T-helper 1 cell (primary cell): Measurements from ENCODE around the gene SLC27A5.
A peak's percentile ranks its signal among the peaks of the same experiment; 100 is the strongest.
"Not testable (repeated sequence)": the region's sequence is repeated elsewhere in the genome, so short reads cannot be mapped to it uniquely, and the experiment has no call there.

Experiments used
- DNase-seq, 5 donors: peaks; one replicate each; pipeline ENCODE4 v3.0.0-alpha.2; 2012 to 2020

Gene SLC27A5

GRCh38 chr19:58492265-58492664 lies 19.5 kb downstream of the SLC27A5 start:
- no peak for DNase-seq

GRCh38 chr19:58491393-58491792 lies 20.4 kb downstream of the SLC27A5 start:
- DNase-seq, result no peak

DNA sequence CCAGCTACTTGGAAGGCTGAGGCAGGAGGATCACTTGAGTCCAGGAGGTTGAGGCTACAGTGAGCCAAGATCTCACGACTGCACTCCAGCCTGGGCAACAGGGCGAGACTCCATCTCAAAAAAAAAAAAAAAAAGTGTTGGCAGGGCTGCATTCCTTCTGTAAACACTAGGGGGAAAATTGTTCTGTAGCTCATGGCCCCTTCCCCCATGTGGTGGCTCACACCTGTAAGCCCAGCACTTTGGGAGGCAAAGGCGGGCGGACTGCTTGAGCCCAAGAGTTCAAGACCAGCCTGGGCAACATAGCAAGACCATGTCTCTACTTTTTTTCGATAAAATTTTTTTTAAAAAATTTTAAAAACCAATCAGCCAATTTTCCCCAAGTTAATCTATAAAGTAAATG lies 27.4 kb downstream of the SLC27A5 start:
- DNase-seq, result not testable (repeated sequence)

DNA sequence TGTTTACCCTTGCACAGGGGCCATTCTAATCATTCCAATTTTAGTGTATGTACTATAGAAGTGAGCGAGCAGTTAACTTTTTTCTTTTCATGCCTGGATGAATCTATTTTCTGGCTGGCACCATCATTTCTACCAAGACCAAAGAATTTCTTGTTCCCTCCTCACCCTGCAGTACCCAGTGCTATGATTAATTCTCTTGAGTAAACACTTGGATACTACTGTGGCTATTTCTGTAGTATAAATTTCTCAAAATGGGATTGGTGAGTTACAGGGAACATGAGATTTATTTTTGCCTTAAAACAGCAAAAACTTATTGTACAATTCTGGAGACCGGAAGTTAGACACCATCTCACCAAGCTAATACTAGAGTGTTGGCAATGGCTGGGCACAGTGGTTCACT lies 28.0 kb downstream of the SLC27A5 start:
- DNase-seq, result no peak

GRCh38 chr19:58482372-58482771 lies 29.4 kb downstream of the SLC27A5 start:
- no peak for DNase-seq

- DNase-seq, result no peak
Measured at GRCh38 chr19:58480831-58481230, 31.0 kb downstream of the SLC27A5 start.

GRCh38 chr19:58480481-58480830 lies 31.3 kb downstream of the SLC27A5 start:
- no peak for DNase-seq

GRCh38 chr19:58479736-58480480 lies 31.9 kb downstream of the SLC27A5 start:
- DNase-seq, result no peak

- DNase-seq, result no peak
Measured at GRCh38 chr19:58479303-58479702, 32.5 kb downstream of the SLC27A5 start.

DNA sequence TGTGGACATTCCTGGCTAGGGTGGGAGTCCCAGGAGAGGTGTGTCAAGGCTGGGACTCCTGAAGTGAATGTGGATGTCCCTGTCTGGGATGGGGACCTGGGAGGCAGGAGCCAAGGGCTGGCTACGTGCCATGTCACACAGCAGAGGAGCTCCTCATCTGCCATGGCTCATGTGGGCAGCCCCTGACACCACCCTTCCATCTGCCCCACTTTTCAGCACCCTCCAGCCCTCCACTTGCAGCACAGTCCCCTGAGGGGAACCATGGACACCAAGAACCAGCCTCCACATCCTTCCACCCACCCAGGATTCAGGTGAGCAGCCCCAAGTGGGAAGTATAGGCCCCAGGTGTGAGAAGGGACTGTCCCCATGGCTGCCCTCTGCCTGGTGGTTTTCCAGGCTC lies 33.9 kb downstream of the SLC27A5 start:
- DNase-seq, result no peak

DNA sequence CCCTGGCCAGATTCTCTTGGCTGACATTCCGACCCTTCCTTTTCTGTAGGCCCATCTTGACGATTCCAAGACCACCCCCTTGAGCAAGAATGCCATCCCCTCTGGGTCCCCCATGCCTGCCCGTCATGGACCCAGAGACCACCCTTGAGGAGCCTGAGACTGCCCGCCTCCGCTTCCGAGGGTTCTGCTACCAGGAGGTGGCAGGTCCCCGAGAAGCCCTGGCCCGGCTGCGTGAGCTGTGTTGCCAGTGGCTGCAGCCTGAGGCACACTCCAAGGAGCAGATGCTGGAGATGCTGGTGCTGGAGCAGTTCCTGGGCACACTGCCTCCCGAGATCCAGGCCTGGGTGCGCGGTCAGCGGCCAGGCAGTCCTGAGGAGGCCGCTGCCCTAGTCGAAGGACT lies 34.7 kb downstream of the SLC27A5 start:
- DNase-seq, result no peak

DNA sequence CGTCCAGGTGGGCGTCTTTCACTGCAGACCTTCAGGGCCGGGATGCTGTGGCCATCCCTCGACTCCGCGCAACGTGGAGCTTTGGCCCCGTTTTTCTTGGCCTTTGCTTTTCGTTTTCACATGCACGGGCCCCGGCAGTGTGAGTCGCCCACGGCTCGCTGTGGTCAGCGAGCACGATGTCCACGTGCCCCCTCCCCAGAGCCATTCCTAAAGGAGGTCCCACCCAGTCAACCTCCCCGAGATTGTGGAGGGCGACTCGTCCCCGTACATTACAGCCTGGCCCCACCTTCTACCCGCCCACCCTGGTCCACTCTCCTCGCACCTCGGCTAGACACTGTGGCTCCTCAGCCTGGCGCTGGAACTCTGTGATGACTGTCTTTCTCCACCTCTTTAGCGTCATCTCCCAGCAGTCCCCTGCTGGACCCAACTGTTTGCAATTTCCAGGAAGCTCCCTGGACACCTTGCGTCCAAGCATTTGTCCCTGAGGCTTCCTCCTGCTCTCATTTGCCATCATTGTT lies 35.2 kb downstream of the SLC27A5 start:
- no peak for DNase-seq

DNA sequence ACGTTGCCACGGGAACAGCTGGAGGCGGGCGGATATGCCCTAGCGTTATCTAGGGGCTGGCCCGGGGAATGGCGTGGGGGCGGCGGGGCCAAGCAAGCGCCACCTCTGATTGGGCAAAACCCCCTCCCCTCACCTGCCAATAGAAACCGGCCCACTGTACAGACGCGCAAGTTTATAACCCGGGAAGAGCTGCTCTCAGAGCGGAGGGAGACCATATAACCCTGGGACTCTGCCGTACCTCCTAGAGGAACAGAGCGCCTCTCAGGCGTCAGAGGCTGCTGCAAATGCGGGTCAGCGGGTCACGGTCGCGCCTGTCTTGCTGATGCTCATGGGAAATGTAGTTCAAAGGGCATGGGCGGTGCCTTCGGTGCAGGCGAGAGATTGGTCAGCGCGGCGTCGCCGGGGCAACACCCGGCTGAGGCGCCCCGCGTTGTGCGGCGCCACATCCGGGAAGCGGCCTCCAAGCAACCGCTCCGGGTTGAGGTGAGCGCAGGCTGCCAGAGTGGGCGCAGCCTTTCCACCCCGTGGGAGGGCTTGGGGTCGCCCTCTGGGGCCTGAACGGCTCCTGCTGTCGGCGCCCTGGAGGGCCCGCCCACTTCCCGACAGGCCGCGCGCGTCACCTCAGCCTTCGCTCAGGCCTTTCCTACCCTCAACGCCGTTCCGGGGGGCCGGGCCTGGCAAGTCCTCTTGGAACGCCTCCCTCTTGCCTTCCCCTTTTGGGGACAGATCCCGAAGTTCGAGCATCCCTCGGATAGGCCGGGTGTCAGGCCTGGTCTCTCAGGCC lies 35.9 kb downstream of the SLC27A5 start, which contains the start of gene ZNF446:
ZNF446 (plus strand) TSS at position 639 of the 784 bp plus-strand sequence. CDS start 867 bp downstream, outside the sequence.
- peak; percentile 90 to 99 (median 94) for DNase-seq

GRCh38 chr19:58474997-58475713 lies 36.6 kb downstream of the SLC27A5 start:
- no peak for DNase-seq

GRCh38 chr19:58474291-58474996 lies 37.3 kb downstream of the SLC27A5 start:
- no peak for DNase-seq

- DNase-seq, result no peak
Measured at GRCh38 chr19:58473775-58474174, 38.0 kb downstream of the SLC27A5 start.

- DNase-seq, result no peak
Measured at GRCh38 chr19:58471736-58472135, 40.1 kb downstream of the SLC27A5 start.

- DNase-seq, result not testable (repeated sequence)
Measured at GRCh38 chr19:58470837-58471543, 40.8 kb downstream of the SLC27A5 start.

- DNase-seq, result no peak
Measured at GRCh38 chr19:58469241-58470013, 42.4 kb downstream of the SLC27A5 start.

DNA sequence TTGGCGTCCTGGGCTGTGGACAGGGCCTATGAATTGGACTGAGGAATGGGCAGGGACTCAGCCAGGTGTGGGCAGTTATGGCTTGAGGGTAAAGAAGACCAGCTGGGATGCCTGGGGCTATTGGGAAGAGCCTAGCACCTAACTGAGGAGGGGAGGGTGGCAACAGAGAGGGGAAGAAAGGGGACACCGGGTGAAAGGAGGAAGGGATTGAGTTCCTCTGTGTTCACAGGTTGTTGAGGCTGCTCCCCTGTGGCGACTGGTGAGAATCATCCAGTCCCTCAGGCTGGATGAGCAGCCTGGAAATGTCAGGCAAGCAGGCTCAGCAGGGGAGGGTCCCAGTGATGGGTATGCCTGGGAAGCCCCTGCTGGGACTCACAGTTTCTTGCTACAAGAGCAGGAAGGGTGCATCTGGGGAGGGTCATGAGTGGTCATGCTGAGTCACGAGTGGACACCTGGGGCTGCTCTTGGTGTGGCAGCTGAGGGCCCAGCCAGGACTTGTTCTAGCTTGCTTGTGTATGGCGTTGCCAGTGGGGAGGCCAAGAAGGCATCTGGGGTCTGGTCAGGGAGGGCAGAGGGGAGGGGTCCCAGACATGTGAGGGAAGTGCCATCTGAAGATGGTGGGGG lies 43.5 kb downstream of the SLC27A5 start:
- DNase-seq, result no peak
